ENCODE data around the gene PFKFB3.

DNA sequence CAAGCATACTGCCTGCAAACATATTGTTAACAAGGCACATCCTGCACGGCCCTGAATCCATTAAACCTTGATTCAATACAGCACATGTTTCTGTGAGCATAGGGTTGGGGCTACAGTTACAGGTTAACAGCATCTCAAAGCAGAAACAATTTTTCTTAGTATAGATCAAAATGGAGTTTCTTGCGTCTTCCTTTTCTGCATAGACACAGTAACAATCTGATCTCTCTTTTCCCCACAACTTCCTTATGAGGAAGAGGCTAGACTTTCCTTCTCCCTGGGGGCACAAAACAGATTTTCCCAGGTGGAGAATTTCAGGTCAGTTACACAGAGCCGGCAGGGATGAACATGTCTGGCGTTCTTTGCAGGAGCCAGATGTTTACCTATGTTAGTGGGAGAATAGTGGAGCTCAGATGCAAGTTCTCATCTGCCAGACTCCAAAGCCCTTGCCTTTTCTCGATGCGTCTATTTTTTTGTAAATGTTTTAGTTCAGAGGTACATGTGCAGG is 37.5 kb upstream of the PFKFB3 start:
- TF ChIP-seq SP1 (IDR thresholded peaks at IDR 0.05) (no peak), SUZ12 (IDR thresholded peaks at IDR 0.05) (no peak), NFRKB (IDR thresholded peaks at IDR 0.05) (no peak), FOXA1 (IDR thresholded peaks at IDR 0.05) (no peak), ELF4 (IDR thresholded peaks at IDR 0.05) (no peak), CTBP1 (IDR thresholded peaks at IDR 0.05; ENCODE audit: borderline replicate concordance) (no peak)
- TF ChIP-seq, protein P1, sequence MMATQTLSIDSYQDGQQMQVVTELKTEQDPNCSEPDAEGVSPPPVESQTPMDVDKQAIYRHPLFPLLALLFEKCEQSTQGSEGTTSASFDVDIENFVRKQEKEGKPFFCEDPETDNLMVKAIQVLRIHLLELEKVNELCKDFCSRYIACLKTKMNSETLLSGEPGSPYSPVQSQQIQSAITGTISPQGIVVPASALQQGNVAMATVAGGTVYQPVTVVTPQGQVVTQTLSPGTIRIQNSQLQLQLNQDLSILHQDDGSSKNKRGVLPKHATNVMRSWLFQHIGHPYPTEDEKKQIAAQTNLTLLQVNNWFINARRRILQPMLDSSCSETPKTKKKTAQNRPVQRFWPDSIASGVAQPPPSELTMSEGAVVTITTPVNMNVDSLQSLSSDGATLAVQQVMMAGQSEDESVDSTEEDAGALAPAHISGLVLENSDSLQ (IDR thresholded peaks at IDR 0.05), result no peak
